Stromal cell of bone marrow (primary cell): ENCODE measurements around the gene CATSPERD.
"Not testable (repeated sequence)": the region's sequence is repeated elsewhere in the genome, so short reads cannot be mapped to it uniquely, and the experiment has no call there.

ENCODE experiments used
- DNase-seq: peaks from one replicate; pipeline ENCODE4 v3.0.0-alpha.2; 2012; ENCODE audit warnings: low read depth

CATSPERD gene

DNA sequence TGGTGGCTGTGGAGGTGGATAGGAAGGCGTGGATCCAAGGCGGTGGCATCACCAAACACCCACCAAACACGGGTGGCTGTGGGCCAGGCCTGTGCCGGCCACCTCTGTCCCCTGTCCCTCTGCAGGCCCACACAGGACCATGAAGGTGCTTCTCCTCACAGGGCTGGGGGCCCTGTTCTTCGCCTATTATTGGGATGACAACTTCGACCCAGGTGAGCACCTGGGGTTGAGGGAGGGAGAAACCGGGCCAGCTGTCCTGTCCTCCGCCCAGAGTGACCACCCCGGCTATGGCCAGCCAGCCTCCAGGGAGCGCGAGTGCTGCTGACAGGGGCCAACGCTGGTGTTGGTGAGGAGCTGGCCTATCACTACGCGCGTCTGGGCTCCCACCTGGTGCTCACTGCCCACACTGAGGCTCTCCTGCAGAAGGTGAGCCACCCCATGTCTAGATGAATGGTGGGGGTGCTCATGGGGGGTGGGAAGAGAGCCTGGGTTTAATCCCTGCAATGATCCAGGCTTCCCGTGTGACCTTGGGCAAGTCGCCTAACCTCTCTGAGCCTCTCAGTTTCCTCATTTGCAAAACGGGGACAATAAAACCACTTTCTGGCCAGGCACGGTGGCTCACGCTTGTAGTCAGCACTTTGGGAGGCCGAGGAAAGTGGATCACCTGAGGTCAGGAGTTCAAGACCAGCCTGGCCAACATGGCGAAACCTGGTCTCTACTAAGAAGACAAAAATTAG lies 35.6 kb upstream of the CATSPERD start:
- DNase-seq = no peak

DNA sequence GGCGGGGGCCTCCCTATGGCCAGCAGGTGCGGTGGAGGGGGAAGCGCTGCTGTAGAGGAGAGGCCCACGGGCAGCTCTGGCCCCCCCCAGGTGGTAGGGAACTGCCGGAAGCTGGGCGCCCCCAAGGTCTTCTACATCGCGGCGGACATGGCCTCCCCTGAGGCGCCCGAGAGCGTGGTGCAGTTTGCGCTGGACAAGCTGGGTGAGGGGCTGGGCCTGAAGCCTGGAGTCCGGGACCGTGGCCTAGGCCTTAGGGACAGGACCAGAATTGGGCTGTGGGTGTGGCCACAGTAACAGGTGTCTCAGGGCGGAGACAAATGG lies 34.2 kb upstream of the CATSPERD start:
- no peak for DNase-seq

DNA sequence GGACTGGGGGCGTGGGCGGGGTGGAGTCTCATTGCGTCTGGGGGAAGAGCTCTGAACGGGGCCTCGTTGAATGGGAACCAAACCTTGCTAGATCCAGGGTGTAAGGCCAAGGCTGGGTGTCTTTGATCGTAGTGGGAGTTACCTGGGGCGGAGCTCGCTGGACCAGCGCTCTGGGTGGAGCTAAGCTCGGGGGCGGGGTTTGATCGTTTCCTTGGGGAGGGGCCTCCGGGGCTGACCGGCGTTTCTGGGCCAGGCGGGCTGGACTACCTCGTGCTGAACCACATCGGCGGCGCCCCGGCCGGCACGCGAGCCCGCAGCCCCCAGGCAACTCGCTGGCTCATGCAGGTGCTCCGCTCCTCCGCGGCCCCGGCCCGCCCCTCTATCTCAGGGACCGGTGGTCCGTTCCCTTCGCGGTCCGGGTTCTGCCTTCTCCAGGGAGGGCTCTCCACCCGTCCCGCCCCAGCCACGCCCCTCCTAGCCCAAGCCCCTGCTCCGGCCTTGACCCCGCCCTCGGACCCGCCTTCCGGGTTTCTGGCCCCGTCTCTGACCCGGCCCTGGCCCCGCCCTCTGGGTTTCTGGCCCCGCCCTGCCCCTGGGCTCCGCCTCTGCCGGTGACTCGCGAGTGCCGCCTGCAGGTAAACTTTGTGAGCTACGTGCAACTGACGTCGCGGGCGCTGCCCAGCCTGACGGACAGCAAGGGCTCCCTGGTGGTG lies 33.6 kb upstream of the CATSPERD start:
- peak; percentile 81 for DNase-seq

DNA sequence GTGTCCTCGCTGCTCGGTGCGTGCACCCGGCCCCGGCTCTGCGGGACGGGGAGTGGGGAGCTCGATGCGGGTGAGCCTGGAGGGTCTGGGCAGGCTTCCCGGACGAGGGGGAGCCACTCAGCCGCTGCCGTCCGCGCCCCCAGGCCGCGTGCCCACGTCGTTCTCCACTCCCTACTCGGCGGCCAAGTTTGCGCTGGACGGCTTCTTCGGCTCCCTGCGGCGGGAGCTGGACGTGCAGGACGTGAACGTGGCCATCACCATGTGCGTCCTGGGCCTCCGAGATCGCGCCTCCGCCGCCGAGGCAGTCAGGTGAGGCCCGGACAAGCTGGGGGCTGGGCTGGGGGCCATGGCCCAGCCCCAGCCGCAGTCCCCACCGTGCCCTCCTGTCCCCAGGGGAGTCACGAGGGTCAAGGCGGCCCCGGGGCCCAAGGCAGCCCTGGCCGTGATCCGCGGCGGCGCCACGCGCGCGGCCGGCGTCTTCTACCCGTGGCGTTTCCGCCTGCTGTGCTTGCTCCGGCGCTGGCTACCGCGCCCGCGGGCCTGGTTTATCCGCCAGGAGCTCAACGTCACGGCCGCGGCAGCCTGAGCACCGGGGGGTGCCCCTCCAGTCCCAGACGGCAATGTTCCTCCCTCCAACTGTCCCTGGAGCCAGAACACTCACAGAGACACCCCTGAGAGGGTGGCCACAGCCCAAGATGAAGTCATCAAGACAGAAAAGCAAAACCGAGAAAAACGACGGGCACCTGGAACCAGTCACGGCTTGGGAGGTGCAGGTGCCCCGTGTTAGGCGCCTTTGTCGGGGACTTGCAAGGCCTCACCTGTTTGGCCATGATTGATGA lies 32.9 kb upstream of the CATSPERD start:
- DNase-seq = no peak

GRCh38 chr19:5688262-5688881 lies 32.1 kb upstream of the CATSPERD start:
- DNase-seq = not testable (repeated sequence)

- peak; percentile 90 for DNase-seq
These were observed 30.1 kb upstream of the CATSPERD start, which contains the start of gene RPL36 for GRCh38 chr19:5690125-5690954. Gene RPL36 (plus strand): TSS chr19:5690295. CDS start chr19:5690508, 213 bp downstream.

GRCh38 chr19:5690955-5691821 lies 29.2 kb upstream of the CATSPERD start:
- DNase-seq = no peak

- no peak for DNase-seq
These were observed 28.4 kb upstream of the CATSPERD start for GRCh38 chr19:5691822-5692722.

- DNase-seq = no peak
These were observed 27.7 kb upstream of the CATSPERD start for GRCh38 chr19:5692723-5693194.

- DNase-seq = no peak
These were observed 27.0 kb upstream of the CATSPERD start for GRCh38 chr19:5693195-5694166.

- no peak for DNase-seq
These were observed 26.1 kb upstream of the CATSPERD start for GRCh38 chr19:5694167-5694955.

DNA sequence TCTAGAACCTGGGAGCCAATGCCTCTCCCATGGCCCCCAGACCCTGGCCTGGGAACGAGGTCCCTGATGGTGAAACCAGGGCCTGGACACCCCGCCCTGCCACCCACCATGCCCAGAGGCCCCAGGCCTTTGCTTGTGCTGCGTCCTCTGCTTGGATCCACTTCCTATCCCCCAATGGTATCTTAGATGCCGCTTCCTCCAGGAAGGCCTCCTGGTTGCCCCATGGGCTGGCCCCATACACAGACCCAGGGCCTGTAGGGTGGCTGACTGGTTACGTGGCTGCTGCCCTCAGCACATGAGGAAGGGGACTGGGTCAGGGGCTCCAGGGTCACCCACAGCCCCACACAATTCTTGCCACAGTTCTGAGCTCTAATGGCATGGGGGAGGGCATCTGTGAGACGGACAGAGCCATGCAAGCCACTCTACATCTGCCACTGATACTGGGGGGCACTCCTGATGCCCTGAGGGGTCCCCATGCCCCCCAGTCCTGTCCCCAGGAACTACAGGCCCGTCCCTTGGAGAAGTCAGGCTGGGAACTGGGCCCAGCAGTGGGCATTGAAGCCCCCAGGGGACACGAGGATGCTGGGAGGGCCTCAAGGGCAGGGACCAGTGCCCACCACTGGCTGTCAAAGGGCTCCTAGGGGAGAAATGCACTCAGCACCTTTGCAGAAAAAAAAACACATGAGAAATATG lies 25.3 kb upstream of the CATSPERD start:
- no peak for DNase-seq

DNA sequence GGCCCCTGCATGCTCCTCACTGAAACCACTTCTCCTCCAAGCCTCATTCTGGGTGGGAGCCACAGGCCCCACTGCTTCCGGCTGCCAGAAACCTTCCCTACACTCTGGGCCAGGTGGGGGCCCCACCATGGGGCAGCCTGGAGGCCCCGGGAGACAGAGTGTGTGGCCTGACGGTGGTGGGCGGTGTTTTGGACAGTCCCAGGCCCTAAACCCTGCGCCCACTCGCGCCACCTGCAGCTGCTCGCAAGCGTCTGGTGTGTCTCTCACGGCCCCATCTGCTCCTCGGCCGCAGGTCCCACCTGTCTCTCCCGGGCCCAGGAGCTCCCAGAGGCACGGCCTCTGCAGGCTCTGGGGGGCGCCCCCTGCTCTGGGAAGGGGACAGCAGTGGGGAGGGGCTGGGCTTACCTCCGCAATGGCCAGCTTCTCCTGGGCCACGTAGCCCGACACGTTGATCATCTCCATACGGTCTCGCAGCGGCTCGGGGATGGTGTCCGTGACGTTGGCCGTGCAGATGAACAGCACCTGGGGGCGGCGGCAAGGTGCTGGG lies 24.7 kb upstream of the CATSPERD start:
- no peak for DNase-seq

GRCh38 chr19:5696196-5697021 lies 24.0 kb upstream of the CATSPERD start:
- DNase-seq = no peak
